Measurements from ENCODE around the gene BCAS3.
"Not testable (repeated sequence)": the region's sequence is repeated elsewhere in the genome, so short reads cannot be mapped to it uniquely, and the experiment has no call there.

Gene BCAS3

GRCh38 chr17:60887614-60888028 lies 210.0 kb downstream of the BCAS3 start:
- no peak for DNase-seq (ENCODE audit: low read depth)

DNA sequence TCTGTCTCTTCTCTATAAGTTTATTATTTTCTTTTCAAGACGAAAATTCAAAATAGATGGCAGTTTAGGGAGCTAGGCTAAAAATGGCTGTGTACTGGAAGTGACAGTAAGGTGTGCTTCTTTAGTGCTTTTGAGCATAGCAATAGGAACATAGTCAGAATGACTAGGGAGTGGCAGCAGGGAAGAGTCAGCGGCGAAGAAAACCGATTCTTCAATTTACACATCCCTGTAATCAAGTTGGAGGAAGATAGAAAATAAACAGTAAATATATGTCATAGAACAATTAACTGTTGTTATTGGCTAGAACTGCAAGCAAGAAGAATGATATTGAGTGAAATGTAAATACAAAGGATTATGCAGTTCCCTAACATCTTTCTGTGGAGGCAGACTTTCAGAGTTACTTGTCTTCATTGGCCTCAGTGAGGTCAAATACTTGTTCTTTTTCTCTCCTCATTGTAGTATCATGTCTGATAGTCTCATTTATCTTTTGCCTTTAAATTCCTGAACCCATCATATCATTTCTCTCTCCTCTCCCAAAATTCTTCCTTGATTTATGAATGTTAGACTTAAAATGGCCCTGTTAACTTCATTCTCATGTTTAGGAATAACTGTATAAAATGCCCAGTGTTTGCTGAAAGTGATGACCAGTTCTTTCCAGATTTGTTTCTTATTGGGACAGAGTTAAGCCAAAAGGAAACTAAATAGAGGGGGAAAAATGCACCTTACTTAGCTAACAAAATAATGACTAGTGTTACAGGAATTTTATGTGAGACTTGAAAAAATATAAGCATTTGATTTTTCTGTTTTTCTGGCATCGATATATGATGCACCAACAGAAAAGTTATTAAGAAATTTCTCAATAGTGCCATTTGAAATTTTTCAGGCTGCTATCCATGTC lies 211.4 kb downstream of the BCAS3 start:
- no peak for DNase-seq (ENCODE audit: low read depth)

GRCh38 chr17:60891149-60891548 lies 213.5 kb downstream of the BCAS3 start:
- DNase-seq (ENCODE audit: low read depth), result no peak

DNA sequence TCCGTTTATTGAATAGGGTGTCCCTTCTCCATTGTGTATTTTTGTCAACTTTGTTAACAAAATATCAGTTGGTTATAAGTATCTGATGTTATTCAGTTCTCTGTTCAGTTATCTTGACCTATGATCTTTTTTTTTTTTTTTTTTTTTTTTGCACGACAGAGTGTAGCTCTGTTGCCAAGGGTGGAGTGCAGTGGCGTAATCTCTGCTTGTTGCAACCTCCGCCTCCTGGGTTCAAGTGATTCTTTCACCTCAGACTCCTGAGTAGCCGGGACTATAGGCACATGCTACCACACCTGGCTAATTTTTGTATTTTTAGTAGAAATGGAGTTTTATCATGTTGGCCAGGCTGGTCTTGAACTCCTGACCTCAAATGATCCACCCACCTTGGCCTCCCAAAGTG lies 215.8 kb downstream of the BCAS3 start:
- no peak for DNase-seq (ENCODE audit: low read depth)

DNA sequence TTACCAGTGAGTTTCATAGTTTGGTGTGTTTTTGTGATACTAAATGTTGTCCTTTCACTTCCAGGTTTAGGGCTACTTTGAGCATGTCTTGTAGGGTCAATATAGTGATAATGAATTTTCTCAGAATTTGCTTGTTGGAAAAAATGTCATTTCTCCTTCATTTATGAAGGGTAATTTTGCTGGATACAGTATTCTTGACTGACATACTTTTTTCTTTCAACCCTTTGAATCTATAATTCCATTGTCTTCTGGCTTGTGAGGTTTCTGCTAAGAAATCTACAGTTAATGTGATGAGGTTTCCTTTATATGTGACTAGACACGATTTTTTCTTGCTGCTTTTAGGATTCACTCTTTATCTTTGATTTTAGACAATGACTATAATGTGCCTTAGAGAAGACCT lies 219.3 kb downstream of the BCAS3 start:
- DNase-seq (ENCODE audit: low read depth), result no peak

GRCh38 chr17:60899115-60899514 lies 221.5 kb downstream of the BCAS3 start:
- no peak for DNase-seq (ENCODE audit: low read depth)

- DNase-seq (ENCODE audit: low read depth), result no peak
Observed at GRCh38 chr17:60900688-60901087, 223.0 kb downstream of the BCAS3 start.

- no peak for DNase-seq (ENCODE audit: low read depth)
Observed at GRCh38 chr17:60901242-60901641, 223.6 kb downstream of the BCAS3 start.

GRCh38 chr17:60901806-60902205 lies 224.2 kb downstream of the BCAS3 start:
- peak; percentile 31 for DNase-seq (ENCODE audit: low read depth)

GRCh38 chr17:60902399-60902798 lies 224.7 kb downstream of the BCAS3 start:
- no peak for DNase-seq (ENCODE audit: low read depth)

DNA sequence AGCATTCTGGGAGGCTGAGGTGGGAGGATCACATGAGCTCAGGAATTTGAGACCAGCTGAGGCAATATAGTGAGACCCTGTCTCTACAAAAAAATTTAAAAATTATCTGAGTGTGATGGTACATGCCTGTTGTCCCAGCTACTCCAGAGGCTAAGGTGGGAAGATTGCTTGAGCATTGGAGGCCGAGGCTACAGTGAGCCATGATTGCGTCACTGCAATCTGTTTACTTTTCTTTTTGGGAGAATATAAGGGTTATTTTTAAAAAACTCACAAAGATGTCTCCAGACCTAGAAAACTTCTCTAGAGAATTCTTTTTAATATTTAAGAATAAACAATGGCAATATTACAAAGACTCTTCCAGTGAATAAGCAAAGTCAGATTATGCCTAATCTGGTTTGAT lies 226.9 kb downstream of the BCAS3 start:
- DNase-seq (ENCODE audit: low read depth), result no peak

DNA sequence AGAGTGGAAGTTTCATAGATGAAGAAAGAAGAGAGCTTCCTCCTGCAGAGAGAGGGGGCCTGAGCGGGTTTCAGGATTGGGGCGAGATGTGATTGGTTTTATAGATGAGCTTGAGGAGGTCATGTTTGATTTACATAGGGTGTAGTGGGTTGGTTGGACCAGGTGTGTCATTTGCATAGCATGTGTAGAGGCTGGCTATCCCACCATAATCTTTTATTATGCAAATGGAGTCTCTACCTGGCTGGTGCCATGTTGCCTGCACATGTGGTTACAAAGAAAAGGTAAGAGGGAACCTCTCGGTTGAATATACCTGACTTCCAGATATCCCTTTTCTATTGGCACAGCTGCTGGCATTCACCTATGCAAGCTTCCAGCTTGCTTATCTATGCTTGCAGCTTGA lies 228.1 kb downstream of the BCAS3 start:
- no peak for DNase-seq (ENCODE audit: low read depth)

DNA sequence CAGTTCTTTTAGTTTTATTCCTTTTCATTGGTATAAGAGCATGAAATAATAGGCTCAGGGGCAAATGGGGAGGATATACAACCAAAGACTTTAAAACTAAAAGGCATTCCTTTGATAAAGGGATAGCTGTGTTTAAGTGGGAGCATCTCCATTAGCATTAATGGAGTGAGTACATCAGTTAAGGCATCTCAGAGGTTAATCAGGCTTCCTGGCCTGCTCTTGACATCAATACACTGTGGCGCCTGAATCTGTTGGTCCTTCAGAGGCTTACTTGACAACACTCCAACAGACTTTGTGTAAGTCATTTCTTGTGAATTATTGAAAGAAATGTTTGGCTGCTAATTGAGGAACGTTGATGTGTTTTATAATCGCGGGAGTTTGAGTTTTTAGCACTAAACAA lies 230.7 kb downstream of the BCAS3 start:
- no peak for DNase-seq (ENCODE audit: low read depth)

GRCh38 chr17:60909405-60909804 lies 231.8 kb downstream of the BCAS3 start:
- no peak for DNase-seq (ENCODE audit: low read depth)

DNA sequence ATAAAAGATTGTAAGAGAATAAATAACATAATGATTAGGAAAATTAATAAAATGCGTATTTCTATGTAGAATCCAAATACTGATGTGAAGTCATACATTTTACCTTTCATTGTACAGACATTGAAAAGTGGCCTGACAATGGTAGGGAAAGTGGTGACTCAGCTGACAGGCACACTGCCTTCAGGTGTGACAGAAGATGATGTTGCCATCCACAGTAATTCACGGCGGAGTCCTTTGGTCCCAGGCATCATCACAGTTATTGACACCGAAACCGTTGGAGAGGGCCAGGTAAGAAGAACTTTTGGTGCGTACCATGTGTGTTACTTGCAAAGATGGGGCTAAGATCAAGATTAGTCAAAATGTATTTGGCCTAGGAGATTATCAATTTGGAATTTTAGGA lies 232.8 kb downstream of the BCAS3 start:
- no peak for DNase-seq (ENCODE audit: low read depth)

- no peak for DNase-seq (ENCODE audit: low read depth)
Observed at GRCh38 chr17:60914078-60914477, 236.4 kb downstream of the BCAS3 start.

GRCh38 chr17:60916043-60916442 lies 238.4 kb downstream of the BCAS3 start:
- DNase-seq (ENCODE audit: low read depth), result no peak

DNA sequence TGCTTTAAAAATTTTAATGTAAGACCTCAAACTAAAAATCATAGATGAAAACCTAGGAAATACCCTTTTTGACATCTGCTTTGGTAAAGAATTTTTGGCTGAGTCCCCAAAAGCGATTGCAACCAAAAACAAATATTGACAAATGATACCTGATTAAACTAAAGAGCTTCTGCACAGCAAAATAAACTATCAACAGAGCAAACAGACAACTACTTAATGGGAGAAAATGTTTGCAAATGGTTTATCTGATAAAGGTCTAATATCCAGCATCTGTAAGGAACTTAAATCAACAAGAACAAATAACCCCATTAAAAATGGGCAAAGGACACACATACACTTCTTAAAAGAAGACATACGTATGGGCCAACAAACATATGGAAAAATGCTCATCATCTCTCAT lies 242.5 kb downstream of the BCAS3 start:
- no peak for DNase-seq (ENCODE audit: low read depth)

- DNase-seq (ENCODE audit: low read depth), result no peak
Observed at GRCh38 chr17:60923000-60923399, 245.3 kb downstream of the BCAS3 start.

- DNase-seq (ENCODE audit: low read depth), result no peak
Observed at GRCh38 chr17:60926466-60927183, 249.0 kb downstream of the BCAS3 start.

DNA sequence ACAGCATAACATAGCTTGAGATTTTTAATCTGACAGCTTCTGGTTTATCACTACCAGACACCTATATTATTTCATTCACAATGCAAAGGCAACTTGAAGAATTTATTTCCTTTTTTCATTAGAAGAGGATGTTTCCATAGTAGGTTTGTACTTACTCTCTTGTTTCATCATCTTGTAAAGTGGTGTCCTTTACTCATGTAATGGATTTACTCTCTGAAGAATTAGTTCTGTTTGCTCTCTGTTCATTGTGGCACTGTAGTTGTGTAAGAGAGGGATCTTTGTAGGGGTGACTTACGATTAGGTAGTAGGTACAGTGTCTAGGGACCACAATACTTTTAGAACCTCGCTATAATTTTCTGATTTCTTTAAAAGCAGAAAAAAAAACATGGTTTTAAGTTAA lies 256.1 kb downstream of the BCAS3 start:
- no peak for DNase-seq (ENCODE audit: low read depth)

- no peak for DNase-seq (ENCODE audit: low read depth)
Observed at GRCh38 chr17:60934723-60935122, 257.1 kb downstream of the BCAS3 start.

DNA sequence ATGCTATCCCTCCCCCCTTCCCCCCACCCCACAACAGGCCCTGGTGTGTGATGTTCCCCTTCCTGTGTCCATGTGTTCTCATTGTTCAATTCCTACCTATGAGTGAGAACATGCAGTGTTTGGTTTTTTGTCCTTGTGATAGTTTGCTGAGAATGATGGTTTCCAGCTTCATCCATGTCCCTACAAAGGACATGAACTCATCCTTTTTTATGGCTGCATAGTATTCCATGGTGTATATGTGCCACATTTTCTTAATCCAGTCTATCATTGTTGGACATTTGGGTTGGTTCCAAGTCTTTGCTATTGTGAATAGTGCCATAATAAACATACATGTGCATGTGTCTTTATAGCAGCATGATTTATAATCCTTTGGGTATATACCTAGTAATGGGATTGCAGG lies 258.3 kb downstream of the BCAS3 start:
- DNase-seq (ENCODE audit: low read depth), result not testable (repeated sequence)

Data from HS-27A (cell line).